Effector memory CD4-positive, alpha-beta T cell (primary cell): ENCODE measurements around the gene C9orf78.

Experiments
- DNase-seq, 3 donors: peaks; one replicate each; pipeline ENCODE4 v3.0.0-alpha.2; 2020
- H3K27ac ChIP-seq: 2 replicates; pipeline ENCODE4 v1.7.0; 2013; ENCODE audit warnings: mild to moderate bottlenecking, low read length, moderate library complexity; ENCODE audit not compliant: insufficient read depth, poor library complexity, severe bottlenecking
- H3K27me3 ChIP-seq: replicated peaks from 2 replicates; pipeline ENCODE4 v1.7.0; 2013; ENCODE audit warnings: mild to moderate bottlenecking, low read length; ENCODE audit not compliant: insufficient read depth, control insufficient read depth, poor library complexity, severe bottlenecking
- H3K36me3 ChIP-seq: 2 replicates; pipeline ENCODE4 v1.7.0; 2013; ENCODE audit warnings: mild to moderate bottlenecking, low read length, moderate library complexity; ENCODE audit not compliant: control insufficient read depth, insufficient read depth
- H3K4me1 ChIP-seq: 2 replicates; pipeline ENCODE4 v1.7.0; 2013; ENCODE audit warnings: low read length, mild to moderate bottlenecking; ENCODE audit not compliant: control insufficient read depth, insufficient read depth, poor library complexity, severe bottlenecking
- H3K4me3 ChIP-seq: 2 replicates; pipeline ENCODE4 v1.7.0; 2013; ENCODE audit warnings: low read length, low read depth, mild to moderate bottlenecking; ENCODE audit not compliant: insufficient read depth, poor library complexity, severe bottlenecking
- H3K9me3 ChIP-seq: 2 replicates; pipeline ENCODE4 v1.7.0; 2013; ENCODE audit warnings: mild to moderate bottlenecking, low read length, moderate library complexity; ENCODE audit not compliant: control insufficient read depth

Gene C9orf78

DNA sequence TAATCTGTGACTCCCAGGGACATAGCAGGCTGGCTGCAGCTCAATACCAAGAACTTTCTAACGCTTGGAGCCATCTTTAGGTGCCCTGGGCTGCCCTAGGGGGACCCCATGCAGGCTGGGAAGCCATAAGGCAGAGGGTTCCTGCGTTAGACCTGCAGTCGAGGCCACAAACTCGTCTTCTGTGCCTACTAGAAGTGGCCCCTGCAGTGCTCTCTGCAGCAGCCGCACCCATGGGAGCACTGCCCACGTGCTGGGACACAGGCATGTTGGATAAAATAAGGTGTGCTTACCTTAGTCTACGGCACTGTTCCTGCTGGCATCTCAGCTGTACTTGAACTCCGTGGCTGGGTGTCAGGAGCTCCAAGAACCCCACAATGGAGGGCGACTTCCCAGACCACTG, 22.7 kb downstream of the C9orf78 start:
- H3K36me3 ChIP-seq: peaks cover 67% of the 10 kb centered on the region
- H3K4me3 ChIP-seq: no peak overlapping the region

DNA sequence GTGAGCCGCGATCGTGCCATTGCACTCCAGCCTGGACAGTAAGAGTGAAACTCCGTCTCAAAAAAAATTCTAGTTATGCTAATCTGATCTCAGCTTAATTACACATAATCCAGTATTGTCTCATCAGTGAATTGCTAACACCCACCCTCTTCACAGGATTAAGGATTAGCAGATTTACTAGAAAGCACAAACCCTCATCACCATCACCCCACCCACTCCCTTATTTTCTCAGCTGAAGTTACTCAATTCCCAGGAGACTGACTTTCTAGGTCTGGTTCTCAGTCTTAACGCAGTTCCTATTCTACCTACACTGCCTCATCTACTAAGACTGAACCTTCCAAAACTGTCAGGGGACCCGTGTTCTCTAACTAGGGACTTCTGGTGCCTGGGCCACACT, 23.1 kb downstream of the C9orf78 start:
- Histone ChIP-seq H3K36me3 (peaks cover 67% of the 10 kb centered on the region), H3K4me1 (no peaks in the 10 kb centered on the region), H3K27ac (no peak overlapping the region), H3K4me3 (no peak overlapping the region), H3K27me3 (no peaks in the 10 kb centered on the region), H3K9me3 (no peaks in the 10 kb centered on the region)
- no peak for DNase-seq

More for the DNA sequence above, 22.7 kb downstream of the C9orf78 start:
- no peak overlapping the region for H3K27ac ChIP-seq
- H3K9me3 ChIP-seq: no peaks in the 10 kb centered on the region
- H3K27me3 ChIP-seq: no peaks in the 10 kb centered on the region
- H3K4me1 ChIP-seq: no peaks in the 10 kb centered on the region
- no peak for DNase-seq

DNA sequence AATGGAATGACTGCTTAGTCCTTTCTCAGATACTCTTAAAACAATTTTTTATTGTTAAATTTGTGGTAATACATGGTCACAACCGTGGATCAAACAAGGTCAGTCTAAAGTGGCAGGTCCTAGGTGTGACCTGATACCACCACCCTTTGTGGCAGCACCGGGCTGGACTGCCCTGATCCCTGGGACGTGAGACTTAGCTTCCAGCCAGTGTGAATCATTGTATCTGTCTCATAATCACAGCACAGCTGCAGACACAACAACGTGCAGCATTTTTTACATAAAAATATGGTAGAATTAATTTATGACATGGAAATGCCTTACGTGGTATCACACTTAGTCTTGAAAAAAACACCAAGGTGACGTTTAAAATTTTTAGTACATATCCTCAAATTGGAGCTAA, 24.3 kb downstream of the C9orf78 start:
- no peak for DNase-seq
- H3K27me3 ChIP-seq: no peaks in the 10 kb centered on the region
- H3K4me1 ChIP-seq: no peaks in the 10 kb centered on the region
- H3K27ac ChIP-seq: no peak overlapping the region
- H3K36me3 ChIP-seq: peaks cover 60% of the 10 kb centered on the region
- H3K9me3 ChIP-seq: no peaks in the 10 kb centered on the region
- no peak overlapping the region for H3K4me3 ChIP-seq

DNA sequence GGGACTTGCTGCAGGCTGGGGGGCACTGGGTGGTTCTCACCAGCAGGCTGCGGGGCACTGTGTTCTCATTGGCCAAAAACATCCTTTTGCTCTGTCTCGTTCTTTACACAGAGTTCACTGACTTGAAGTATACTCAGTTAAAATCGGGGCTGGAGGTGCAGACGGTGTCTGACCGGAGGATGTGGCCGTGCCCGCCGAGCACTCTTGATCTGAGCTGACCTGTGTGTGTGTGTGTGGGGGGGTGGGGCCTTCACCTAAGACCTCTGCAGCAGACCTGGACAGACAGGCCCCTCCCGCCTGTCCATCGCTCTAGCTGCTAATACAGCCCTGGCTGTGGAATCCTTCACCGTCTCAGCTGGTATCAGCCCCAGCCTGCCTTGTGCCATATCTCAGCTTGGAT, 25.0 kb downstream of the C9orf78 start:
- Histone ChIP-seq H3K9me3 (no peaks in the 10 kb centered on the region), H3K27me3 (no peaks in the 10 kb centered on the region), H3K36me3 (peaks cover 53% of the 10 kb centered on the region), H3K27ac (no peak overlapping the region), H3K4me1 (no peaks in the 10 kb centered on the region), H3K4me3 (no peak overlapping the region)
- DNase-seq: no peak

DNA sequence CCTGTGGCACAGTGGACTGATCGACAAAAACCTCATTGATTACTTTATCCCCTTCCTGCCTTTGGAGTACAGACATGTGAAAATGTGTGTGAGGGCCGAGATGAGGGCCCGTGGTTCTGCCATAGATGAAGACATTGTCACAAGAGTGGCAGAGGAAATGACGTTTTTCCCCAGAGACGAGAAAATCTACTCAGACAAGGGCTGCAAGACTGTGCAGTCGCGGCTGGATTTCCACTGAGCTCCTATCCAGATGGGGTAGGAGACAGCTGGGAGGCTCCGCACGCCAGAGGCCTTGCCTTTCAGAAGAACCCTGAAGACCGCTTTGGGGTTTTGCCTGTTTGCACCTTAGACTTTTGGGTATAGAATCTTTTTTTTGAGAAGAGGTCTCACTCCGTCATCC, 25.7 kb downstream of the C9orf78 start:
- no peak for DNase-seq
- Histone ChIP-seq H3K27ac (no peak overlapping the region), H3K4me3 (no peak overlapping the region), H3K4me1 (peaks cover under 1% of the 10 kb centered on the region), H3K36me3 (peaks cover 48% of the 10 kb centered on the region), H3K27me3 (no peaks in the 10 kb centered on the region), H3K9me3 (no peaks in the 10 kb centered on the region)

DNA sequence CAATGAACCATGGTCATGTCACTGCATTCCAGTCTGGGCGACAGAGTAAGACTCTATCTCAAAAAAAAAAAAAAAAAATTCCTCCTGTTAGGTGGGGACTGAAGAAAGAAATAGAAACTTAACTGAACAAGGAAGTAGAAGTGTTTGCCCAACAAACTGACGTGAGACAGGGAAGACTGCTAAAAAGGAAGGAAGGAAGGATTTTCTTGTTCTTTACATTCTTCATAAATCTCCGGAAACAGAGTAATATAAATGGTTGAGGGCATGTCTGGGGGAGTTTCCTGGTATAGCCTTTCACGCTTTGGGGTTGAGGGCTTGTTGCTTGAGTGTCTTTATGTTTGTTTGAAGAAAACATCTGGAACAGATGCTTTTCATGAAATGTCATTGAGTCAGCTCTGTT, 29.0 kb downstream of the C9orf78 start:
- no peaks in the 10 kb centered on the region for H3K9me3 ChIP-seq
- H3K27me3 ChIP-seq: no peaks in the 10 kb centered on the region
- H3K27ac ChIP-seq: no peak overlapping the region
- H3K36me3 ChIP-seq: peaks cover 40% of the 10 kb centered on the region
- peaks cover 9% of the 10 kb centered on the region for H3K4me1 ChIP-seq
- no peak overlapping the region for H3K4me3 ChIP-seq
- no peak for DNase-seq

DNA sequence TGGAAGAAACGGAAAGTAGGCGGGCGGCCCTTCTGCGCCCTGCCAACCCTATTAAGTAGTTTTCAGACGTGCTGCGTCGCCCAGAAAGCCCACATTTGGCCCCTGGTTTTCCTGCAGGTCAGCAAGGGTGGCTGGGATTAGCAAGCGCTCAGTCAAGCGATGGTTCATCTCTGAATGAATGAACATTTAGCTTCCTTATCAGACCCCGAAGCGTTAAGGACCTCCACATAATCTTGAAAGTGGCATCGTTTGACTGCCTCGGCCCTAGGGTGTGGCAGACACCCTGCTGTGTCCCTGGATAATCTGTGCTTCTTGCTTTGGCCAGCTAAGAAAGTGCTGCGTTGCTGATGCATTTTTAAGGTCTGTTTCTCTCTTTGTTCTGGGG, 31.4 kb downstream of the C9orf78 start:
- no peak for DNase-seq
- Histone ChIP-seq H3K4me1 (peaks cover 9% of the 10 kb centered on the region), H3K27ac (peak overlapping the region; percentile 83), H3K27me3 (no peaks in the 10 kb centered on the region), H3K9me3 (no peaks in the 10 kb centered on the region), H3K36me3 (peaks cover 18% of the 10 kb centered on the region), H3K4me3 (peak overlapping the region; percentile 93)

DNA sequence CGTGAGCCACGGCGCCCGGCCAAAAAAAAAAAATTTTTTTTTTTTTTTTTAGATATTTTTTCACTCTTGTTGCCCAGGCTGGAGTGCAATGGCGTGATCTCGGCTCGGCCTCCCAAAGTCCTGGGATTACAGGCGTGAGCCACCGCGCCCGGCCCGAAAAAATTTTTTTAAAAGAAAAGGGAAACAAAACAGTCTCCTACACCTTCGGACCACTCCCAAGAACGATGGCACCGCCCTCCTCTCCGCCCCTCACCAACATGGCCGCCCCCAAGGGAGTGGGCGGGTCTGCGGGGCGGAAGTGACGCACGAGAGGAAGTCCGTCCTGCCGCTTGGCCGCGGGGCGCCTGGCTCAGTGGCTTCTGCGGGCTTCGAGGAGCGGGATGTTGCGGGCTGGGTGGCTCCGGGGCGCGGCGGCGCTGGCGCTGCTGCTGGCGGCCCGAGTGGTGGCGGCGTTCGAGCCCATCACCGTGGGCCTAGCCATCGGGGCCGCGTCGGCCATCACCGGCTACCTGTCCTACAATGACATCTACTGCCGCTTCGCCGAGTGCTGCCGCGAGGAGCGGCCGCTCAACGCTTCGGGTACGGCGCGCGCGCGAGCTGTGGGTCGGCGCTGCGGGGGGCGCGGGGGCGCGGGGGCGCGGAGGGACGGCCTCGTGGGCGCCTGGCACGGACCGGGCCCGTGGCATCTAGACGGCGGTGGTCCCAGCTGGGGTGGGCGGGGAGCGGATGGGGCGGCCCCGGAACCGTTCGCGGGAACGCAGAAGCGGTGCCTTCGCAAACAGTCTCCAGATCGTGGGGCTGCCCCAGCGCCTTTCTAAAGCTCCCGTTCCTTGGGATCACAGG, 32.0 kb downstream of the C9orf78 start, which contains the start of gene TOR1B:
TOR1B (plus strand) TSS at position 352 of the 843 bp plus-strand sequence; CDS start at position 381, 29 bp downstream.
- peaks cover 9% of the 10 kb centered on the region for H3K4me1 ChIP-seq
- peaks cover 15% of the 10 kb centered on the region for H3K36me3 ChIP-seq
- DNase-seq: peak; percentile 88 to 92 (median 90)
- H3K27ac ChIP-seq: peak within 1 kb of the TSS; percentile 83
- peak within 1 kb of the TSS; percentile 93 for H3K4me3 ChIP-seq
- no peaks in the 10 kb centered on the region for H3K27me3 ChIP-seq
- H3K9me3 ChIP-seq: no peaks in the 10 kb centered on the region

DNA sequence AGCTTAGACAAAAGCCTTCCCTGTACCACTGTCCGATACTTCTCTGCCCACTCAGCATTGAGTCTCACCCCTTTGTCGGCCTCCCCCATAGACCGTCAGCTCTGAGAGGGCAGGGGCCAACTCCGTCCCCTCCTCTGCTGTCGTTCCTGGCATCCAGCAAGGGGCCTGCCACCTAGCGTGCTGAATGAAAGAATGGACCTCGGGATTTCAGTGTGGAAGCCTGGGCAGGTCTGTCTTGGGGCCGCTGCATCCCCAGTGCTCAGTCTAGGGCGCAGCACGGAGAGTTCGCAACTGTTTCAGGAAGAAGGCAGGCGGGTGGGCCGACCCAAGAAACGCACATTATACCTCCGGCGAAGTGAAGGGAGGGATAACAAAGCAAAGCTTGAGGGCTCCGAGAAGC, 33.6 kb downstream of the C9orf78 start:
- no peak for DNase-seq

DNA sequence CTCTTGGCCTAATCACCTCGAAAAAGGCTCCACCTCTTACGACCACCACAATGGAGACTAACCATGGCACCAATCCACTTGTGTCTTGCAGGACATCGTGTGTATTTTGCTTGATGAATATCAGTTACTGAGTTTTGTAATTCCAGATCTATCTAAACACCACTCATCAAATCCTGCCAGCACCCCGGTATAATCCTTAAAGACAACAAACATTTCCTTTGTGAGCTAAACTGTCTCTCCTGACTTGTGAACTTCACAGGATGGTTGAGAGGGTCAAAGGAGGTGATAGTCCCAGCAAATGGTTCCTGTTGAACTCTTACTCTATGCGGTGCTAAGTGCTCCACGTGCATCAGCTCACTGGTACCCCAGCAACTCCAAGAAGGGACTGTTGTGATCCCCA, 36.1 kb downstream of the C9orf78 start:
- no peak for DNase-seq
- Histone ChIP-seq H3K36me3 (no peaks in the 10 kb centered on the region), H3K4me3 (no peak overlapping the region), H3K27me3 (no peaks in the 10 kb centered on the region), H3K27ac (no peak overlapping the region), H3K4me1 (peaks cover 5% of the 10 kb centered on the region), H3K9me3 (no peaks in the 10 kb centered on the region)

More for the DNA sequence above, 33.6 kb downstream of the C9orf78 start:
- Histone ChIP-seq H3K27ac (no peak overlapping the region), H3K9me3 (no peaks in the 10 kb centered on the region), H3K36me3 (peaks cover under 1% of the 10 kb centered on the region), H3K4me1 (peaks cover 9% of the 10 kb centered on the region), H3K4me3 (no peak overlapping the region), H3K27me3 (no peaks in the 10 kb centered on the region)
